Mucosa of descending colon (tissue), 3 donors: ENCODE measurements around the gene NPNT. TPM values are rescaled to one million over a fixed set of nuclear protein-coding genes. Genes with fewer than 3 reads are reported as not detected.

Experiments
- ATAC-seq: fragments of 200-7000 bp; cut with Tn5 transposase; one replicate; pipeline ENCODE4 v1.9.1; 2020; ENCODE audit warnings: mild to moderate bottlenecking, moderate library complexity
- DNase-seq, 3 donors: peaks; one replicate each; pipeline ENCODE4 v3.0.0-alpha.2; 2020
- H3K36me3 ChIP-seq: fragments of 200-600 bp; one replicate; pipeline ENCODE4 v1.8.0; 2021; ENCODE audit warnings: low read depth, mild to moderate bottlenecking
- H3K4me1 ChIP-seq: fragments of 200-600 bp; one replicate; pipeline ENCODE4 v1.8.0; 2021; ENCODE audit warnings: low read depth, mild to moderate bottlenecking
- H3K4me3 ChIP-seq: fragments of 200-600 bp; one replicate; pipeline ENCODE4 v1.8.0; 2021; ENCODE audit warnings: mild to moderate bottlenecking
- H3K9me3 ChIP-seq: fragments of 200-600 bp; one replicate; pipeline ENCODE4 v1.8.0; 2021; ENCODE audit warnings: mild to moderate bottlenecking
- CTCF ChIP-seq: fragments of 200-600 bp; IDR thresholded peaks from one replicate; pipeline ENCODE4 v1.8.0; 2022; ENCODE audit warnings: antibody characterized with exemption, mild to moderate bottlenecking
- intact Hi-C, 2 donors: fragments of 100-400 bp; cut with DNase I in 1 of 2; cut with micrococcal nuclease in 1 of 2; formaldehyde crosslinking; loops; one replicate each; pipeline versions ENCODE4 v1.11.0 to v1.11.1; 2022; cut with DNase I, micrococcal nuclease
- total RNA-seq, 3 donors: library from RNA; stranded (reverse); fragmentation: NEBNext Ultra II Directional in 2 of 3; extraction: Animal tissue kit (Norgen Biotek cat#: 25700) in 2 of 3; gene quantifications; one replicate each; pipeline versions ENCODE4 v1.2.1 to v1.2.4, GENCODE V29; 2021 to 2023
- donor health status: DM: no; HTN: no; CAD: no; lungs with moderate emphysema.
- donor health status: DM: no; HTN: no; CAD: no.
- donor health status: DM: no; HTN: yes; CAD: no.

NPNT gene
- total RNA-seq, 3 donors from 2014 or later, result 16.9 to 29.6 (median 26.3) TPM

GRCh38 chr4:105965183-105965800, 70.0 kb downstream of the NPNT start:
- intact Hi-C loops, result no loop called here
- Histone ChIP-seq H3K4me3 (no peak overlapping the region), H3K9me3 (no peaks in the 10 kb centered on the region), H3K4me1 (no peaks in the 10 kb centered on the region), H3K36me3 (no peaks in the 10 kb centered on the region)
- no peak for TF ChIP-seq CTCF
- DNase-seq (no peak), ATAC-seq (peak; percentile 40)

GRCh38 chr4:105966051-105966450, 70.8 kb downstream of the NPNT start:
- H3K9me3 ChIP-seq, result no peaks in the 10 kb centered on the region
- TF ChIP-seq CTCF, result no peak
- ATAC-seq (no peak), DNase-seq (no peak)
- H3K4me1 ChIP-seq, result no peaks in the 10 kb centered on the region
- intact Hi-C loops, result no loop called here
- H3K36me3 ChIP-seq, result no peaks in the 10 kb centered on the region
- H3K4me3 ChIP-seq, result no peak overlapping the region

GRCh38 chr4:105967058-105967658, 71.9 kb downstream of the NPNT start:
- no peaks in the 10 kb centered on the region for H3K4me1 ChIP-seq
- no peaks in the 10 kb centered on the region for H3K36me3 ChIP-seq
- DNase-seq, result peak in 1 of 3 donors; percentile 38
- ATAC-seq, result no peak
- H3K9me3 ChIP-seq, result no peaks in the 10 kb centered on the region
- intact Hi-C loops, result no loop called here
- TF ChIP-seq CTCF, result no peak
- no peak overlapping the region for H3K4me3 ChIP-seq

- intact Hi-C loops, result no loop called here
Measured at GRCh38 chr4:105969575-105969974, 74.3 kb downstream of the NPNT start.

GRCh38 chr4:105970371-105970770, 75.1 kb downstream of the NPNT start:
- H3K36me3 ChIP-seq, result no peaks in the 10 kb centered on the region
- ATAC-seq, result no peak

More at GRCh38 chr4:105969575-105969974, 74.3 kb downstream of the NPNT start:
- no peak for DNase-seq
- H3K9me3 ChIP-seq, result no peaks in the 10 kb centered on the region
- no peaks in the 10 kb centered on the region for H3K4me1 ChIP-seq
- H3K4me3 ChIP-seq, result no peak overlapping the region
- H3K36me3 ChIP-seq, result no peaks in the 10 kb centered on the region
- ATAC-seq, result no peak
- TF ChIP-seq CTCF, result no peak

More at GRCh38 chr4:105970371-105970770, 75.1 kb downstream of the NPNT start:
- Histone ChIP-seq H3K4me1 (no peaks in the 10 kb centered on the region), H3K9me3 (no peaks in the 10 kb centered on the region), H3K4me3 (no peak overlapping the region)
- no peak for TF ChIP-seq CTCF
- no peak for DNase-seq
- intact Hi-C loops, result no loop called here
